GM12892 (cell line): ENCODE data around the gene CCDC106.

Experiments
- DNase-seq: peaks from one replicate; pipeline ENCODE4 v3.0.0; 2011; ENCODE audit not compliant: insufficient read length
- FAIRE-seq: peaks from 2 replicates; lab custom pipeline; 2011; peaks lifted over from hg19 to GRCh38; lab: Jason Lieb, UNC
- POLR2A ChIP-seq: IDR thresholded peaks from 2 replicates; pipeline ENCODE4 v1.6.1; 2011; ENCODE audit warnings: low read depth, low read length, control low read depth
- POLR2AphosphoS5 ChIP-seq: IDR thresholded peaks from 2 replicates; pipeline ENCODE4 v1.6.1; 2011; ENCODE audit warnings: low read depth, low read length, control low read depth
- TAF1 ChIP-seq: IDR thresholded peaks from 2 replicates; pipeline ENCODE4 v1.6.1; 2011; ENCODE audit warnings: low read depth, mild to moderate bottlenecking, control low read depth, low read length, borderline replicate concordance

CCDC106 gene

GRCh38 chr19:55670280-55671053 lies 22.5 kb downstream of the CCDC106 start:
- FAIRE-seq (peak; percentile 73), DNase-seq (no peak)
- no peak; the same call in 1 of the 2 replicates for TF ChIP-seq POLR2AphosphoS5
- TF ChIP-seq POLR2A, result no peak
- TF ChIP-seq TAF1, result no peak

- TF ChIP-seq POLR2AphosphoS5 (no peak), POLR2A (no peak), TAF1 (no peak)
- FAIRE-seq, result no peak
- DNase-seq, result no peak
Observed at GRCh38 chr19:55671054-55671378, 23.0 kb downstream of the CCDC106 start.

GRCh38 chr19:55672418-55672817 lies 24.4 kb downstream of the CCDC106 start:
- no peak for FAIRE-seq
- no peak for DNase-seq

GRCh38 chr19:55673465-55673864 lies 25.5 kb downstream of the CCDC106 start:
- no peak for DNase-seq
- TF ChIP-seq POLR2AphosphoS5, result no peak
- no peak for FAIRE-seq

More at GRCh38 chr19:55672418-55672817, 24.4 kb downstream of the CCDC106 start:
- TF ChIP-seq POLR2AphosphoS5 (no peak), POLR2A (no peak), TAF1 (no peak)

GRCh38 chr19:55673889-55674288 lies 25.9 kb downstream of the CCDC106 start:
- FAIRE-seq (no peak), DNase-seq (no peak)
- TF ChIP-seq POLR2AphosphoS5 (no peak), POLR2A (no peak), TAF1 (no peak)

- FAIRE-seq (no peak), DNase-seq (no peak)
- TF ChIP-seq POLR2AphosphoS5 (no peak), POLR2A (no peak), TAF1 (no peak)
Observed at GRCh38 chr19:55674459-55674840, 26.4 kb downstream of the CCDC106 start.

GRCh38 chr19:55674841-55675660 lies 27.0 kb downstream of the CCDC106 start, which contains the start of gene EPN1:
TSS of gene EPN1 (plus strand) at chr19:55675226. CDS start at chr19:55678628, 3,402 bp downstream.
- DNase-seq, result peak; percentile 100
- peak; percentile 97 for FAIRE-seq
- no peak for TF ChIP-seq TAF1
- TF ChIP-seq POLR2A, result peak; percentile 72
- TF ChIP-seq POLR2AphosphoS5, result peak; percentile 73; the same call in 1 of the 2 replicates

GRCh38 chr19:55675661-55676354 lies 27.8 kb downstream of the CCDC106 start:
- peak; percentile 33 for FAIRE-seq
- no peak for TF ChIP-seq POLR2A

GRCh38 chr19:55676383-55676782 lies 28.4 kb downstream of the CCDC106 start:
- no peak for TF ChIP-seq TAF1
- no peak for TF ChIP-seq POLR2AphosphoS5
- TF ChIP-seq POLR2A, result no peak
- DNase-seq (no peak), FAIRE-seq (no peak)

More at GRCh38 chr19:55675661-55676354, 27.8 kb downstream of the CCDC106 start:
- DNase-seq, result no peak

GRCh38 chr19:55676889-55677505 lies 29.0 kb downstream of the CCDC106 start:
- TF ChIP-seq TAF1 (no peak), POLR2A (no peak), POLR2AphosphoS5 (no peak)
- DNase-seq, result no peak
- FAIRE-seq, result peak; percentile 21

- TF ChIP-seq POLR2A, result no peak
- FAIRE-seq, result no peak
- DNase-seq, result no peak
Observed at GRCh38 chr19:55677572-55678028, 29.6 kb downstream of the CCDC106 start.
